ENCODE data around the gene KLHL5. TPM values are rescaled to one million over a fixed set of nuclear protein-coding genes. Genes with fewer than 3 reads are reported as not detected.
A peak's percentile ranks its signal among the peaks of the same experiment; 100 is the strongest.

The KLHL5 gene
- total and polyA plus RNA-seq, 4 donors: 8.6 to 56.2 (median 32.8) TPM

DNA sequence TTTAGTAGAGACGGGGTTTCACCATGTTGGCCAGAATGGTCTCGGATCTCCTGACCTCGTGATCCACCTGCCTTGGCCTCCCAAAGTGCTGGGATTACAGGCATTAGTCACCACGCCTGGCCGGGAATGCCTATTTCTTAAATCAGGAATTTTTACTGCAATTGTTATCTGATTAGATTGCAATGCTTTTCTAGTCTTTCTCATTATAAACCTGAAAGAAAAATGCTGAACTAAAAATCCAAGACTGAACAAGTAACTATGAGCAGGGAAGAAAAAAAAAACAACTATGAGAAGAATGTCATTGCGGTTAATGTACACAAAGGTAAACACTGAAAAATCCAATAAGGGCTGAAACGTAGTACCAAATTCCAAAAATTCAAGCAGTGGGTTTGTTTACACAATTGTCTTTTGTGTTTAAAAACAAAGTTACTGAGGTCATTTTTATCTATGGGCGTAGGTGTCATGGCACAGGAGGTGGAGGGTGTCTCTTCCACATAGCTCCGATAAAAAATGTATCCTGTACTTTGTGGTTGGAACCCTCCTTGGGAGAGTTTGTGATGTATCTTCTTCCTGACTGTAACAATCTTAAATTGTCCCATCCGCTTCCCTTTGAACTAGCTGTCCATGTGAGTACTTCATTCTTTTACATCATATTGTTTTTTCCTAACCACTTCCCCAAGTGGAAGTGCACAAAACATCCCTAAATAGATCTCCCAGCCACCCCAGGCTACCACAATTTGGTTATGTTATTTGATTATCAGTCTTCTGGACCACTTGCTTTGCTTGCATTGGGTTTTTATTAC lies 18.8 kb upstream of the KLHL5 start:
- TF ChIP-seq, protein P1, sequence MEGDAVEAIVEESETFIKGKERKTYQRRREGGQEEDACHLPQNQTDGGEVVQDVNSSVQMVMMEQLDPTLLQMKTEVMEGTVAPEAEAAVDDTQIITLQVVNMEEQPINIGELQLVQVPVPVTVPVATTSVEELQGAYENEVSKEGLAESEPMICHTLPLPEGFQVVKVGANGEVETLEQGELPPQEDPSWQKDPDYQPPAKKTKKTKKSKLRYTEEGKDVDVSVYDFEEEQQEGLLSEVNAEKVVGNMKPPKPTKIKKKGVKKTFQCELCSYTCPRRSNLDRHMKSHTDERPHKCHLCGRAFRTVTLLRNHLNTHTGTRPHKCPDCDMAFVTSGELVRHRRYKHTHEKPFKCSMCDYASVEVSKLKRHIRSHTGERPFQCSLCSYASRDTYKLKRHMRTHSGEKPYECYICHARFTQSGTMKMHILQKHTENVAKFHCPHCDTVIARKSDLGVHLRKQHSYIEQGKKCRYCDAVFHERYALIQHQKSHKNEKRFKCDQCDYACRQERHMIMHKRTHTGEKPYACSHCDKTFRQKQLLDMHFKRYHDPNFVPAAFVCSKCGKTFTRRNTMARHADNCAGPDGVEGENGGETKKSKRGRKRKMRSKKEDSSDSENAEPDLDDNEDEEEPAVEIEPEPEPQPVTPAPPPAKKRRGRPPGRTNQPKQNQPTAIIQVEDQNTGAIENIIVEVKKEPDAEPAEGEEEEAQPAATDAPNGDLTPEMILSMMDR (IDR thresholded peaks at IDR 0.05; ENCODE audit: control extremely low read depth, extremely low read depth): no peak
- 45 to 55% methylated on average over 10 of the region's 10 CpGs for WGBS, 2 donors

GRCh38 chr4:39043861-39044363 lies 18.1 kb upstream of the KLHL5 start:
- Histone ChIP-seq H3K9me3 (ENCODE audit: control insufficient read depth in 4 of 4, insufficient read depth in 3 of 4, low read length in 3 of 4) (no peaks in the 10 kb centered on the region), H3K36me3 (ENCODE audit: control insufficient read depth in 4 of 4, insufficient read depth in 4 of 4, low read length in 4 of 4) (no peaks in the 10 kb centered on the region), H3K27ac (ENCODE audit: low read depth in 1 of 2, low read length in 1 of 2) (peak overlapping the region; percentile 84 to 85), H3K27me3 (ENCODE audit: control insufficient read depth in 3 of 3, insufficient read depth in 3 of 3, low read length in 2 of 3) (no peaks in the 10 kb centered on the region), H3K4me3 (peak overlapping the region; percentile 39), H3K4me1 (ENCODE audit: control insufficient read depth in 5 of 5, insufficient read depth in 5 of 5, low read length in 5 of 5) (peaks cover 0 to 16% (median 5%) of the 10 kb centered on the region in 5 donors), H3K9ac (ENCODE audit: insufficient read depth in 1 of 2, low read length in 2 of 2) (peak overlapping the region; percentile 14 to 73)
- 4% methylated on average over 8 of the region's 8 CpGs for WGBS, 2 donors
- TF ChIP-seq, protein P1 (IDR thresholded peaks at IDR 0.05; ENCODE audit: control extremely low read depth, extremely low read depth): no peak
- DNase-seq: peak in 2 of 3 donors; percentile 59 to 61
- ATAC-seq (ENCODE audit: insufficient read depth, low FRiP score): no peak

More for the DNA sequence above, 18.8 kb upstream of the KLHL5 start:
- H3K9ac ChIP-seq (ENCODE audit: insufficient read depth in 1 of 2, low read length in 2 of 2): peak overlapping the region in 1 of 2 donors; percentile 11
- DNase-seq (peak in 2 of 3 donors; percentile 42 to 63), ATAC-seq (ENCODE audit: insufficient read depth, low FRiP score) (no peak)
- H3K9me3 ChIP-seq (ENCODE audit: control insufficient read depth in 4 of 4, insufficient read depth in 3 of 4, low read length in 3 of 4): no peaks in the 10 kb centered on the region
- peaks cover 0 to 16% (median 5%) of the 10 kb centered on the region in 5 donors for H3K4me1 ChIP-seq (ENCODE audit: control insufficient read depth in 5 of 5, insufficient read depth in 5 of 5, low read length in 5 of 5)
- peak overlapping the region; percentile 26 to 71 for H3K27ac ChIP-seq (ENCODE audit: low read depth in 1 of 2, low read length in 1 of 2)
- H3K36me3 ChIP-seq (ENCODE audit: control insufficient read depth in 4 of 4, insufficient read depth in 4 of 4, low read length in 4 of 4): no peaks in the 10 kb centered on the region
- no peak overlapping the region for H3K4me3 ChIP-seq
- H3K27me3 ChIP-seq (ENCODE audit: control insufficient read depth in 3 of 3, insufficient read depth in 3 of 3, low read length in 2 of 3): no peaks in the 10 kb centered on the region

DNA sequence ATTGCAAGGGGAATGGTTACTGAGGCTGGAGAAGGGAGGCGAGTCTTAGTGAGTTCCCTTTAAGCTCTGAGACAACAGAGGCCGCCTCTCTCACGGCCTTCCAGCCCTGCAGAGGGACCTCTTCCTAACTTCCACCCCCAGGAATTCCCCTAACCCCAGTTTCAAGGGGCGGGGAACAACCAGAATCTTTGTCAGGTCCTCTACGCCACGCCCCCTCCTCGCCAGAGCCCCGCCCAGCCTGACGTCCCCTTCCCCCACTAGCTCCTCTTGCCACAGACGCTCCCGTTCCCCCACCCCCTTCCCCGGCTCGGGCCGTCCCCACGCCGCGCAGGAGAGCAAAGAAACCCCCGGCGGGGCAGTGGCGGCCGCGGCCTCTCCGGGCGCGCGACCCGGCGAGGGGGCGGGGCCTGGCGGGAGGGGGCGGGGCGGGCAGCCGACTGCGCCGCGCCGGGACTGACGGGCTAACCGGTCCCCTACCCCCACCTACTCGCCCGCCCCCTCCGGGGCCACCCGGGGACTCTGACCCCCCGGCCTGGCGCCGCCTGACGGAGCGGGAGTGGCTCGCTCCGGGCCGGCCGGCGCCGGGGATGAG lies 17.6 kb upstream of the KLHL5 start:
- H3K4me3 ChIP-seq: peak overlapping the region; percentile 76
- WGBS, 2 donors: 1% methylated on average over 21 to 53 of the region's 54 CpGs
- peak; percentile 86 for ATAC-seq (ENCODE audit: insufficient read depth, low FRiP score)

More for the DNA sequence above, 17.6 kb upstream of the KLHL5 start:
- Histone ChIP-seq H3K4me1 (ENCODE audit: control insufficient read depth in 5 of 5, insufficient read depth in 5 of 5, low read length in 5 of 5) (peaks cover 0 to 16% (median 5%) of the 10 kb centered on the region in 5 donors), H3K36me3 (ENCODE audit: control insufficient read depth in 4 of 4, insufficient read depth in 4 of 4, low read length in 4 of 4) (no peaks in the 10 kb centered on the region), H3K9me3 (ENCODE audit: control insufficient read depth in 4 of 4, insufficient read depth in 3 of 4, low read length in 3 of 4) (no peaks in the 10 kb centered on the region), H3K27ac (ENCODE audit: low read depth in 1 of 2, low read length in 1 of 2) (peak overlapping the region; percentile 84 to 85), H3K27me3 (ENCODE audit: control insufficient read depth in 3 of 3, insufficient read depth in 3 of 3, low read length in 2 of 3) (no peaks in the 10 kb centered on the region), H3K9ac (ENCODE audit: insufficient read depth in 1 of 2, low read length in 2 of 2) (peak overlapping the region; percentile 14 to 73)
- peak; percentile 90 to 93 (median 92) for DNase-seq
- TF ChIP-seq, protein P1 (IDR thresholded peaks at IDR 0.05; ENCODE audit: control extremely low read depth, extremely low read depth): no peak

Data from lung (tissue), 12 donors.